Activated CD8-positive, alpha-beta memory T cell treated with anti-CD3 and anti-CD28 coated beads, Interleukin-2, amount 50 U/mL, for 24 hours (primary cell): Measurements from ENCODE around the gene TIMP2.
"Not testable (repeated sequence)": the region's sequence is repeated elsewhere in the genome, so short reads cannot be mapped to it uniquely, and the experiment has no call there.

Source experiments
- DNase-seq: peaks from one replicate; pipeline ENCODE4 v3.0.0-alpha.2; 2020; ENCODE audit errors: extremely low read depth

TIMP2 gene

DNA sequence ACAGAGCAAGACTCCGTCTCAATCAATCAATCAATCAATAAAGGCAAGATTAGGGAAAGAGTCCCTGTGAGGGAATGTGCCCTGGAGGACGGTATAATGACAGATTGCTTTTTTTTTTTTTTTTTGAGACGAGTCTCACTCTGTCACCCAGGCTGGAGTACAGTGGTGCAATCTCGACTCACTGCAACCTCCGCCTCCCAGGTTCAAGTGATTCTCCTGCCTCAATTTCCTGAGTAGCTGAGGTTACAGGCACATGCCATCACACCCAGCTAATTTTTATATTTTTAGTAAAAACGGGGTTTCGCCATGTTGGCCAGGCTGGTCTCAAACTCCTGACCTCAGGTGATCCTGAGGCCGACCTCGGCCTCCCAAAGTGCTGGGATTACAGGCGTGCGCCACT is 35.1 kb downstream of the TIMP2 start:
- not testable (repeated sequence) for DNase-seq

GRCh38 chr17:78889531-78889930 is 35.7 kb downstream of the TIMP2 start:
- no peak for DNase-seq

GRCh38 chr17:78888941-78889518 is 36.2 kb downstream of the TIMP2 start:
- DNase-seq, result no peak

DNA sequence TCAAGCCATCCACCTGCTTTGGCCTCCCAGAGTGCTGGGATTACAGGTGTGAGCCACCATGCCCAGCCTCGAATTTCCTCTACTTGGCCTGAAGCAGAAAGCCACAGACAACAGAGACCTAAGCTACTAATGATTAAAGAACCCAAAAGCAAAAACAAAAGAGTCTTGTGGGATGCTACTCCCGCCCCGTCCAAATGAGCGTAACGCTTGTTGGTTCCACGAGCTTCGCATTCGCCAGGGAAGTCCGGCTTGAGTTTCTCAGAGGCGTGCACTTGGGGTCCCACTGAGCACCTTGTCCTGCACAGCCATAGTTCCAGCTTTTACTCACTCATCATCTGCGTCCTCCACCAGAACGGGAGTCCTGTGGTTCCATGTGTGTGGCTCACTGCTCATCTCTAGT is 38.2 kb downstream of the TIMP2 start:
- DNase-seq, result no peak

DNA sequence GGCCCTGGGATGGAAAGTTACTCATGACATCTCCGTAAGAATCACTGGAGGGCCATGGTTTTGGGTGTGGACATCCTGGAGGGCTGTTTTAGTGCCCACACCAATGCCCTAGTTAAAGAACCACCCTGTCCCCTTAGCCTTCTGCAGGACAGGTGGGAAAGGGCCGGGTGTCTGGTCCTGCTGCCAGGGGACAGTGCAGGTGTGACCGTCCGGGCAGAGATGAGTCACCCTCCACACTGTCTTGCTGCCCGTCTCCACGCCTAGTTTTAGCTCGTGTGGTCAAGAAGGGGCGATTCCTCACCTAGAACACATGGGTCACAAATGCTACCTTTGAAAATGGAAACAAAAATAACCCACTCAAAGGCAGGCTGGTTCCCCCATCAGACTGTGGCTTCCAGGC is 39.2 kb downstream of the TIMP2 start:
- DNase-seq, result no peak

DNA sequence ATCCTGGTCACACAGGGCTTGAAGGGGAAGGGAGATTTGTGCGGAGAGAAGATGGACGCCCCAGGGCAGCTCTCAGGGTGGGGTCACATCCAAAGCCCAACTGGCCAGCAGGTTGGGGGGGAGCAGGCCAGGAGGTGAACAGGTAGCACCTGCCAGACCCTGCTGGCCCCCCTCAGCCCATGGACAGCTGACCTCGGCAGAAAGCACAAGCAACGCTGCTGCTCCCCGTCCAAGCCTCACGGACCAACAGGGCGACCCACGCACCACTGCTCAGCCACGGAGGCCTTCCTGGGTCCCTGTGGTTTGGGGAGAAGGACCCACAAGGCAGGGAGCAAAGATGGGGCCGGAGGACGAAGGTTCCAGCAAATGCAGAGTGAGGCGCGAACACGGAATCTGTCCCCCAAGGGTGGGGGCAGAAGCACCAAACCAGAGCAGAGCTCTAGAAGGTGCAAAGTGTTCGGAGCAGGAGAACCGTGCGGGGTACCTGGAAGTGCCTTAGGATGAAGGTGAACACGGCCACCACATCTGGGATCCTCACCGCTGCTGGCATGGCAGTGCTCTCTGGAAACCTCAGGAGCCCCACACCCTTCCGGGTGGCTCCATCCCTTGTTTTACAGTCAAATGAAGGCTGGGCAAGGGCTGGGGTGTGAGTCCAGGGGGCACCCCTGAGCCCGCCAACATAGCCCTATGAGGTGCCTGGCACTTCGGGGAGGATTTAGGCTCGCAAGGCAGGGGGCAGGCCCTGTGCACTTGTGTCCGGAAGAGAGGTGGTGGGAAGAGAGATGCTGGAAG is 40.1 kb downstream of the TIMP2 start:
- no peak for DNase-seq

GRCh38 chr17:78884148-78884825 is 40.9 kb downstream of the TIMP2 start:
- no peak for DNase-seq

- no peak for DNase-seq
Measured at GRCh38 chr17:78883533-78884131, 41.6 kb downstream of the TIMP2 start.

GRCh38 chr17:78883089-78883532 is 42.1 kb downstream of the TIMP2 start:
- no peak for DNase-seq

DNA sequence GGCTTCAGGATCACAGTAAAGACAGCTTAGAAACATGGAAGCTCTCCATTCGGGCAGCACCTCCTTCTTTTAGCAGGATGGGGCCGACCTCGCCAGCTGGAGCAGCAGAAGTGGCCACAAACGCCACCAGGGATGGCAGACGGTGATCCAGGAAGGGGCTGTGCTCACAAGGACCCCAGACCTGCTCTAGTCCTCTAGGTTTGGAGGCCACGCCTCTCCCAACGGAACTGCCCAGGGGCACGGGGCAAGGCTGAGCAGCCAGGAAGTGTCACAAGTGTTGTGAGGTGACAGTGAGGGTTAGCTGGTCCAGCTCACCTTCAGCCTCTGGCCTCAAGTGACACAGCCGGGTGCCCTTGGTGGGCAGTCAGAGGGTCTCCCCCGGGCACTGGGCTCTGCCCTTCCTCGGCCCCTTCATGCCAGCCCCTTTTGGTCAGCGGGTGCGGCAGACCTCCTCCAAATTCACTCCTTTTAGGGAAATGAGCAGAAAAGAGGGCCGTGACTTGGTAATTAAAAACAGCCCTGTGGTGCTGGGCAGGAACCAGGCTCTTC is 42.6 kb downstream of the TIMP2 start:
- no peak for DNase-seq

- DNase-seq, result no peak
Measured at GRCh38 chr17:78879635-78880186, 45.5 kb downstream of the TIMP2 start.

GRCh38 chr17:78878871-78879527 is 46.2 kb downstream of the TIMP2 start:
- DNase-seq, result no peak

- no peak for DNase-seq
Measured at GRCh38 chr17:78878261-78878660, 46.9 kb downstream of the TIMP2 start.

DNA sequence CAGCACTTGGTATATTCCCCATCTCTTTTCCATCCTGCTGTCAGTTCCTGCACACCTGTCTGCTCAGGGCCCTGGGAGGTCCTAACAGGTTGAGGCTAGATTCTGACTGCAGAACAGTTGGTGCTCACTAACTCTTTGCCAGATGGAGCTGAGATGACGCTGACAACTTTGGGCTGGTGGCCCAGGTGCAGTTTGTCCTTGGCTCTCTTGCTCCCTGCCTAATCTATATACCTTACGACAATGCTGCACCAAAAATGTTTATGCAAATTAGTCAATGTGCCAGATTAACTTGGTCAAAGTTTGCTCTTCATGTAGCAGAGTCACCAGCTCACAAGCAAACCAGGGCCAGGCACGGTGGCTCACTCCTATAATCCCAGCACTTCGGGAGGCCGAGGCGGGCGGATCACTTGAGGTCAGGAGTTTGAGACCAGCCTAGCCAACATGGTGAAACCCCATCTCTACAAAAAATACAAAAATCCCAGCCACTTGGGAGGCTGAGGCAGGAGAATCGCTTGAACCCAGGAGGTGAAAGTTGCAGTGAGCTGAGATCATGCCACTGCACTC is 48.2 kb downstream of the TIMP2 start:
- DNase-seq, result not testable (repeated sequence)

DNA sequence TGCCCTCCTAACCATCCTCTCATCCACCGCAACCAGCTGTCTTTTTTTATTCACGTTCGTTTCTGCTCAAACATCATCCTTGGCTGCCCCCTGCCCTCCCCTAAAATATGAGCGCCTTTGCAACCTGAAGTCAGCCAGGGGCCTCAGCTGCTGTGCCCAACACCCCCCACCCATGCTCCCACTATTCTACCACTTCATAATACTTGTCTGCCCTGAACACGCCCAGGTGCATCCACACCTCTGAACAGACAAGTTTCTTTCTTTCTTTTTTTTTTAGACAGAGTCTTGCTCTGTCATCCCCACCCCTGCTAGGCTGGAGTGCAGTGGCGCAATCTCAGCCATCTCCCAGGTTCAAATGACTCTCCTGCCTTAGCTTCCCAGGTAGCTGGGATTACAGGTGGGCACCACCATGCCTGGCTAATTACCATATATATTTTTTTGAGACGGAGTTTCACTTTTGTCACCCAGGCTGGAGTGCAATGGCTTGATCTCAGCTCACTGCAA is 49.0 kb downstream of the TIMP2 start:
- DNase-seq, result no peak

- DNase-seq, result no peak
Measured at GRCh38 chr17:78875363-78876093, 49.7 kb downstream of the TIMP2 start.

- DNase-seq, result no peak
Measured at GRCh38 chr17:78873519-78874340, 51.5 kb downstream of the TIMP2 start.

GRCh38 chr17:78872486-78872885 is 52.7 kb downstream of the TIMP2 start:
- no peak for DNase-seq

DNA sequence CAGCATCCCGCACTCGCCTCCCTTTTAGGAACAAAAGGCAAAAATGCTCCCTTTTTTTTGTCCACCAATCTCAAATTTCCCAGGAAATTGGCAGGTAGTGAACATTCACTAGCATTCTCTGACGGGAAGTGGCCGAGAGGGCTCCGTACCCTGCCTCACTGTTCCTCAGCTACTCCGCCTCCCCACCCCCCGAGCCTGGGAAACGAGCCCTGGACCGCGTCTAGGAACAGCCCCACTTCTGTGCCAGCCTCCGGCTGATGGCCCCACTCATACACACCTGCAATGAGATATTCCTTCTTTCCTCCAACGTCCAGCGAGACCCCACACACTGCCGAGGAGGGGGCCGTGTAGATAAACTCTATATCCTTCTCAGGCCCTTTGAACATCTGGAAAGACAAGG is 54.6 kb downstream of the TIMP2 start:
- no peak for DNase-seq
